Measurements from ENCODE around the gene S100B. TPM values are rescaled to one million over a fixed set of nuclear protein-coding genes. Genes with fewer than 3 reads are reported as not detected.

S100B gene
- total and polyA plus RNA-seq, 4 donors, result 3.2 to 6.0 (median 5.4) TPM

- Histone ChIP-seq H3K27me3 (ENCODE audit: control insufficient read depth in 3 of 3, insufficient read depth in 3 of 3, low read length in 2 of 3) (no peaks in the 10 kb centered on the region), H3K9ac (ENCODE audit: insufficient read depth in 1 of 2, low read length in 2 of 2) (no peak overlapping the region), H3K36me3 (ENCODE audit: control insufficient read depth in 4 of 4, insufficient read depth in 4 of 4, low read length in 4 of 4) (peaks cover 9 to 47% (median 40%) of the 10 kb centered on the region in 4 donors), H3K4me3 (no peak overlapping the region), H3K4me1 (ENCODE audit: control insufficient read depth in 5 of 5, insufficient read depth in 5 of 5, low read length in 5 of 5) (peaks cover 0 to 4% (median 0%) of the 10 kb centered on the region in 5 donors), H3K9me3 (ENCODE audit: control insufficient read depth in 4 of 4, insufficient read depth in 3 of 4, low read length in 3 of 4) (no peaks in the 10 kb centered on the region), H3K27ac (ENCODE audit: low read depth in 1 of 2, low read length in 1 of 2) (no peak overlapping the region)
- TF ChIP-seq, protein P1, sequence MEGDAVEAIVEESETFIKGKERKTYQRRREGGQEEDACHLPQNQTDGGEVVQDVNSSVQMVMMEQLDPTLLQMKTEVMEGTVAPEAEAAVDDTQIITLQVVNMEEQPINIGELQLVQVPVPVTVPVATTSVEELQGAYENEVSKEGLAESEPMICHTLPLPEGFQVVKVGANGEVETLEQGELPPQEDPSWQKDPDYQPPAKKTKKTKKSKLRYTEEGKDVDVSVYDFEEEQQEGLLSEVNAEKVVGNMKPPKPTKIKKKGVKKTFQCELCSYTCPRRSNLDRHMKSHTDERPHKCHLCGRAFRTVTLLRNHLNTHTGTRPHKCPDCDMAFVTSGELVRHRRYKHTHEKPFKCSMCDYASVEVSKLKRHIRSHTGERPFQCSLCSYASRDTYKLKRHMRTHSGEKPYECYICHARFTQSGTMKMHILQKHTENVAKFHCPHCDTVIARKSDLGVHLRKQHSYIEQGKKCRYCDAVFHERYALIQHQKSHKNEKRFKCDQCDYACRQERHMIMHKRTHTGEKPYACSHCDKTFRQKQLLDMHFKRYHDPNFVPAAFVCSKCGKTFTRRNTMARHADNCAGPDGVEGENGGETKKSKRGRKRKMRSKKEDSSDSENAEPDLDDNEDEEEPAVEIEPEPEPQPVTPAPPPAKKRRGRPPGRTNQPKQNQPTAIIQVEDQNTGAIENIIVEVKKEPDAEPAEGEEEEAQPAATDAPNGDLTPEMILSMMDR (IDR thresholded peaks at IDR 0.05; ENCODE audit: control extremely low read depth, extremely low read depth), result no peak
- WGBS, 2 donors, result 91 to 92% methylated on average over 30 of the region's 30 CpGs
- ATAC-seq (ENCODE audit: insufficient read depth, low FRiP score) (no peak), DNase-seq (peak in 1 of 3 donors; percentile 4)
These were observed 50.3 kb downstream of the S100B start for GRCh38 chr21:46554431-46555224.

- no peaks in the 10 kb centered on the region for H3K9me3 ChIP-seq (ENCODE audit: control insufficient read depth in 4 of 4, insufficient read depth in 3 of 4, low read length in 3 of 4)
- H3K36me3 ChIP-seq (ENCODE audit: control insufficient read depth in 4 of 4, insufficient read depth in 4 of 4, low read length in 4 of 4), result peaks cover 9 to 46% (median 35%) of the 10 kb centered on the region in 4 donors
- no peak overlapping the region for H3K4me3 ChIP-seq
- no peak for ATAC-seq (ENCODE audit: insufficient read depth, low FRiP score)
- H3K27ac ChIP-seq (ENCODE audit: low read depth in 1 of 2, low read length in 1 of 2), result no peak overlapping the region
- 95 to 96% methylated on average over 13 of the region's 13 CpGs for WGBS, 2 donors
- TF ChIP-seq, protein P1 (IDR thresholded peaks at IDR 0.05; ENCODE audit: control extremely low read depth, extremely low read depth), result no peak
- no peak overlapping the region for H3K9ac ChIP-seq (ENCODE audit: insufficient read depth in 1 of 2, low read length in 2 of 2)
- DNase-seq, result no peak
- H3K4me1 ChIP-seq (ENCODE audit: control insufficient read depth in 5 of 5, insufficient read depth in 5 of 5, low read length in 5 of 5), result no peaks in the 10 kb centered on the region
- H3K27me3 ChIP-seq (ENCODE audit: control insufficient read depth in 3 of 3, insufficient read depth in 3 of 3, low read length in 2 of 3), result no peaks in the 10 kb centered on the region
These were observed 50.9 kb downstream of the S100B start for GRCh38 chr21:46553993-46554392.

DNA sequence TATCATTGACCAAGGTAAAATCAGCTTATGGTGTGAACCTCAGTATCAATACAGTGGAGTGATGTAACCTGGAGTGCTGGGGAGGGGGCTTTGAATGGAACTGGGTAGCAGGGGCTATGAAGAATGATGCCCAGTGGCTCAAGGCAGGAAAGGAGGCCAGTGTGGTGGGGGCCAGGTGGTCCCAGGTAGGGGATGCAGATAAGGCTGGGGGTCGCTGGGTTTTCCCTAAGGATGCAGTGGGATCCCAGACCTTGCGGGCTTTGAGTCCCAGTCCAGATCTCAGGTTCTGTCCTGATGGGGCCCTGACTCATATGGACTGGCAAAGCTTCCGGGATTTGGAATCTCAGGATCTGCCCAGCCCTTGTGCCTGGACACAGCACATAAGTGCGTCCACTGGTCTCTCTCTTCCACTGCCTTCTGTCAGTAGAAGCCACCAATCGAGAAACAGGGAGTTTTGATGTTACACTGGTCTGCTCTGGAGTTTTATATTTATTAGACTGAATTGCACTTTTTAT, 52.0 kb downstream of the S100B start:
- 94 to 96% methylated on average over 5 of the region's 5 CpGs for WGBS, 2 donors
- no peak overlapping the region for H3K4me3 ChIP-seq
- H3K9me3 ChIP-seq (ENCODE audit: control insufficient read depth in 4 of 4, insufficient read depth in 3 of 4, low read length in 3 of 4), result no peaks in the 10 kb centered on the region
- no peaks in the 10 kb centered on the region for H3K4me1 ChIP-seq (ENCODE audit: control insufficient read depth in 5 of 5, insufficient read depth in 5 of 5, low read length in 5 of 5)
- TF ChIP-seq, protein P1 (IDR thresholded peaks at IDR 0.05; ENCODE audit: control extremely low read depth, extremely low read depth), result no peak
- H3K36me3 ChIP-seq (ENCODE audit: control insufficient read depth in 4 of 4, insufficient read depth in 4 of 4, low read length in 4 of 4), result peaks cover 11 to 47% (median 41%) of the 10 kb centered on the region in 4 donors
- H3K27me3 ChIP-seq (ENCODE audit: control insufficient read depth in 3 of 3, insufficient read depth in 3 of 3, low read length in 2 of 3), result no peaks in the 10 kb centered on the region
- H3K9ac ChIP-seq (ENCODE audit: insufficient read depth in 1 of 2, low read length in 2 of 2), result no peak overlapping the region
- ATAC-seq (ENCODE audit: insufficient read depth, low FRiP score), result no peak
- DNase-seq, result no peak
- peak overlapping the region in 1 of 2 donors; percentile 44 for H3K27ac ChIP-seq (ENCODE audit: low read depth in 1 of 2, low read length in 1 of 2)
